HG02798 (cell line): ENCODE measurements around the gene ENOX1.

Experiments
- ATAC-seq: cut with Tn5 transposase; IDR thresholded peaks from one replicate; pipeline ENCODE4 v1.9.1; 2021; ENCODE audit warnings: mild to moderate bottlenecking; ENCODE audit not compliant: unreplicated experiment, poor library complexity

The ENOX1 gene

DNA sequence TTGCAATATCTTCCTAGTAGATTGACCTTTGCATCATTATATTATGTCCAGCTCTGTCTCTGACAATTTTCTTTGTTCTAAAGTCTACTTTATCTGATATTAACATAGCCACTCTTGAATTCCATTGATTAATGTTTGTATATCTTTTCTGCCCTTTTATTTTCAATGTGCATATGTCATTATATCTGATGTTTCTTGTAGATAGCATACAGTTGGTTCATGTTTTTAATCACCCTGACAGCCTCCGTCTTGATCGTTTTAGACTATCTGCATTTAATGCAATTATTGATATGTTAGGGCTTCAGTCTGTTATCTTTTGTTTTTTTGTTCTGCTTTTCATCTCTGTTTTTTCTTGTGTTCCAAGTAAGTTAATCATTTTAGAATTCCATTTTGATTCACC lies 159.8 kb downstream of the ENOX1 start:
- ATAC-seq, result no peak

DNA sequence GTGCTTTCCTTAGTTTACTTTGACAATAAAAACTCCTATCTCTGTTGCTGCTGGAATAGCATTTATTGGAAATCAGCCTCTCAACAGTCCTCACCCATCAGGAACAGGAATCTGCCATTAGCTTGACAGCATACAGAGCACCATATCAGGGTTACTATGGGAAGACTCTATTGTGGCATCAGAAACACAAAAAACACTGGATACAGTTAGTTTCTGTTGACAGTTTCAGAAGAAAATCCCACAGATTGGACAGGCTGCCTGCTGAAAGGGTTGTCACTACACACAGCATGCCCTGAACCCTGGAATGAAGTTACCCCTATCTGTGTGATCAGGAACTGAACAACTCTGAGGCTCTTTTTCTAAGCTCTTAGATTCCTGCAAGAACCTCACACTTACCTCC lies 172.7 kb downstream of the ENOX1 start:
- ATAC-seq, result no peak

- no peak for ATAC-seq
Measured at GRCh38 chr13:43611281-43612273, 175.2 kb downstream of the ENOX1 start.

DNA sequence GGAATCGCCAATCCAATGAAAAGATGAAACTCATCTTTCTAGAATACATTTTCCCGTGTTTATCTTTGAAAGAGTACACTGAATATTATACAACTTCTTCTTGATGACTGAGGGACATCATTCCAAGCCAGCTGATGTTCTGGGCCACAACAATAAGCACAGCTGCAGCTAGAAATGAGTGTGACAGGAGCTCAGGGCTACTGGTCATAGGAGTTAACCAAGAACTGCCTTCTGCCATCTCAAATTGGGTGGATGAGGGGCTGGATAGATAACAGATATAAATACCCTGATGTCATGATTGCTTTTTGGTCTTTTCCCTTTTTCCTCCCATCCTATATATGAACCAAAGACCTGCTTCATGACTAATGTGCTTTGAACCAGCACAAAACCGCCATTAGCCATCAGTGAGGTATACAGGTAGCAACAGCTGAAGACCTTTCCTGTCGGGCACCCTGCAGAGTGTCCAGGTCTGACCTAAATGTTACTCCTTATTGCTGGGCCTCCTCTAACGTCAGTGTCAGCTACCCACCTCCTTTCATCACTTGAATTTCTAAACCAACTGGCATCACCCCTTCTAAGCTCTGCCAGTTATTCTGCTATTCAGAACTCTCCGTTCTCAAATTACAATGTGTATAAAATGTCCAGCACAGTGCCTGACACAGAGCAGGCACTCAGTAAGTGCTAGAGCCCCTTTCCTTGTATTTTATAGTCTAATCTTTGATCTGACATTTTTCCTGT lies 178.2 kb downstream of the ENOX1 start:
- ATAC-seq, result no peak

GRCh38 chr13:43597599-43597945 lies 189.2 kb downstream of the ENOX1 start:
- ATAC-seq, result no peak

DNA sequence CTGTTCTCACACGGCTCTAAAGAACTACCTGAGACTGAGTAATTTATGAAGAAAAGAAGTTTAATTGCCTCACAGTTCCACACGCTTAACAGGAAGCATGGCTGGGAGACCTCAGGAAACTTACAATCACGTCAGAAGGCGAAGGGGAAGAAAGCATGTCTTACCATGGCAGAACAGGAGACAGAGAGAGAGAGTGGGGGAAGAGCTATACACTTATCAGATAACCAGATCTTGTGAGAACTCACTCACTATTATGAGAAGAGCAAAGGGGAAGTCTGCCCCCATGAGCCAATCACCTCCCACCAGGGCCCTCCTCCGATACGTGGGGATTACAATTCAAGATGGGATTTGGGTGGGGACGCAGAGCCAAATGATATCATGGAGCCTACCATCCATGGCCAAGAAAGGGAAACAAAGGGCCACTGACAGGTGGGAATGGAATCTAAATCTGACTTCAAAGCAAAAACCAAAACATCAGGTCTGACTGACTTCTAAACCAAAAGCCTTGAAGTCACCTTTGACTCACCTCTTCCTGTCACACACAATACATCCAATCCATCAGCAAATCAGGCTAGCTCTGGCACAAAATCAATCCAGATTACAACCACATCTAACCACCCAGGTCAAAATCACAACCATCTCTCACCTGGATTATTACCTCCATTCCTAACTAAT lies 189.7 kb downstream of the ENOX1 start:
- no peak for ATAC-seq

GRCh38 chr13:43596006-43596405 lies 190.8 kb downstream of the ENOX1 start:
- ATAC-seq, result no peak

GRCh38 chr13:43587376-43587775 lies 199.4 kb downstream of the ENOX1 start:
- ATAC-seq, result no peak

DNA sequence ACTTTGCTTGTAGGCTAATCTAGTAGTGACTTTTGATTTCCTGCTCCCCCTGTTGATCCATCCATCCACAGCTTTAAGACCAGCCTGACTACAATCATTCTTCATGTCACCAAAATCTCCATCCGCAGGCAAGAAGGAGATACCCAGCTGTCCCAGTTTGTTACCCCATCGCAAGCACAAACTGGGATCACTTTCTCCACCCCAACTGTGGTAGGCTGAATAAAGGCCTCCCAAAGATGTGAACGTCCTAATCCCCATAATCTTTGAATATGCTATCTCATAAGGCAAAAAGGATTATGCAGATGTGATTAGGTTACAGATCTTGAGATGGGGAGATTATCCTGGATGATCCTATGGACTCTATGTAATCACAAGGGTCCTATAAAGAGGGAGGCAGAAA lies 202.0 kb downstream of the ENOX1 start:
- no peak for ATAC-seq

GRCh38 chr13:43583321-43583720 lies 203.5 kb downstream of the ENOX1 start:
- no peak for ATAC-seq

- no peak for ATAC-seq
Measured at GRCh38 chr13:43580280-43580679, 206.5 kb downstream of the ENOX1 start.

GRCh38 chr13:43579321-43579720 lies 207.5 kb downstream of the ENOX1 start:
- ATAC-seq, result no peak

DNA sequence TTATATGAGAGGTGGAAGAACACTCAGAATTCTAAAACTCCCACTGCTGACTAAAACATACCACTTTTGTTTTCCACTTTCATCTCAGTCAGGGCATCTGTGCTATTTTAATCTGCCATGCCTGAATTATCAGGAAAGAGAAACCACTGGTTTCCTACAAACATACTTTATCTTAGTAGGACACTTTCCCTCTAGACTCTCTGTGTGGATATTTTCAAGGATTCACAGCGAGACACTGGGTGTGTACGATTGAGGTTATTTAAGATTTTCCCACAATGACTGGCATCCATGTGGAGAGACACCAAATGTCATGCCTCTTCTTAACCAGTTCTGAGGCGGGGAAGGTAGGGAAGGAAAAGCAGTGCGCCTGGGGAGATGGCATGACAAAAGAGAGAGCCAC lies 212.2 kb downstream of the ENOX1 start:
- ATAC-seq, result no peak

- no peak for ATAC-seq
Measured at GRCh38 chr13:43573802-43574514, 212.8 kb downstream of the ENOX1 start.

DNA sequence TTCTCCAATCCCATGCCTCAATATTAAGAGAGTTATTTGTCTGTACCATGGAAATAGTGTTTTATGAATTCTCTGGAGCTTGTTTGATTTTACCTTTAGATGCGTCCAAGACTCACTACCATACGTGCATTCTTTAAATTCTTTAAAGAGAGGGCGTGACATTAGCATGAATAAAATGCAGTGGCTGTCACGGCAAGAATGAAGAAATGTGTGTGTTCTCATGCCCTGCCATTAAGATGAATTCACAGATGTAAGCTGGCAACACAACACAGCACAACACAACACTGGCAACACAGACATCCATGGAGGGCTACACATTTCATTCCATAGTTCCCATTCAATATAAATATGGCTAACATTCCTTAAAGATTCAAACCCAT lies 213.4 kb downstream of the ENOX1 start:
- ATAC-seq, result no peak

DNA sequence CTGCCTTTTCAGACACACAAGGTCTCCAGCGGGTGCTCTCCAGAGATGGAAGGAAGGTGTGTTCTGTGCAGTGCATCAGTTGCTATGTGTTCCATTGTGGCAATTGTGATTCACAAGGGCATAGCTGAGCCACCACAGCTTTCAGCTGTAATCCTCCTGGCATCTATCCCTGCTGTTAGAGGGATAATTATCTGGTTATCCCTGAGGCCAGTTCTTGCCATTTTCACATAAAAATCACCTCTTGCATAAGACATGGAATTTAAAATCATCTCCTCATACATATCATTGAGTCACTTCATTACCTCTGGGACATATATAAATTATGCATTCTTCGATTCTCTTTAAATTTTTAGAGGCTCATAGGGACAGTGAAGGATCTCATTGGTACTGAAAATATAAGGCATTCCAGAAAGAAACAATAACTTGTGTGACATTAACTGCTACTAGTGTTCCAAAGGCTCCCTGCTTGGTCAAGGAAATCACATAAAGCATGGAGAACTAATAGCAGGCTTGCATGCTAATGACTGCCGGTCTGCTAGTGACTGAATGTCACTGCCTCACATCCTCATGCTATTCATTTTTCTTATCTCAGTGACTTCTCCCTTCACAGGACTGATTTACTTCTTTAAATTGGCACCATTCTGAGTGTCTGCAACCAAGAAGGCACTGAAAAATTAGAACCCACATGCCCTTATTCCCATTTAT lies 214.0 kb downstream of the ENOX1 start:
- no peak for ATAC-seq

DNA sequence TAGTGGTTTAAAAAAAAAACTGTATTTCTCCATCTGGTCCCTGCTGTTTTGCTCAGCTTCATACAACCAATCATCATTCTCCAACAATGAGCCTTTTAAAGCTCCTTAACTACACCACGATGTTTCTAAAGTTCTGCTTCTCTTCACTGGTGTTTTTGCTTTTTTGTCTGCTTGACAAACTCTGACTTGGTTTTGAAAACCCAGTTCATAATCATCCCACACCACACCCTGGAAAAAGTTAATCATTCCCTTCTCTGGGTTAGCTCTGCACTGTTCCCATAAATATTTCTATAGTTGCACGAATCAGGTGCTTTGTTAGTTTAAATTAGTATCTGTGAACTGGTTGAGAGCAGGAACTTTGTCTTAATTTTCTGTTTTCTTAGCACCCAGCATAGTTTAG lies 217.1 kb downstream of the ENOX1 start:
- ATAC-seq, result no peak

GRCh38 chr13:43567608-43568007 lies 219.2 kb downstream of the ENOX1 start:
- no peak for ATAC-seq

DNA sequence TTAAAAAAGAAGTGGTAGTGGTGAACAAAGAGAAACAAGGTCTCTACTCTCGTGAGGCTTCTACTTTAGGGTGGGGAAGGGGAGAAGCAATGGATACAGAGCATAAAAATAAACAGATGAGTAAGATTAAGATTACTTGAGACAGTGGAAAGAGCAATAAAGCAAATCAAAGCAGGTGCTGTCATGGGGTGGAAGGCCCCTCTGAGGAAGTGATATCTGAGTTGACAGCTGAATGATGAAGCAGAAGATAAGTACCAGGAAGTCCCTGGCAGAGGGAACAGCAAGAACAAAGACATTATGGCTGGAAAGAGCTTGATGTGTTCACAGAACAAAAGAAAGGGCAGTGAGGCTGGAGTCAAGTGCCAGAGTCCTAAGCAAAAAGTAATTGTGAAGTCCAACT lies 221.8 kb downstream of the ENOX1 start:
- ATAC-seq, result no peak

- ATAC-seq, result no peak
Measured at GRCh38 chr13:43561081-43561480, 225.7 kb downstream of the ENOX1 start.
